ENCODE measurements around the gene VDAC1.

DNA sequence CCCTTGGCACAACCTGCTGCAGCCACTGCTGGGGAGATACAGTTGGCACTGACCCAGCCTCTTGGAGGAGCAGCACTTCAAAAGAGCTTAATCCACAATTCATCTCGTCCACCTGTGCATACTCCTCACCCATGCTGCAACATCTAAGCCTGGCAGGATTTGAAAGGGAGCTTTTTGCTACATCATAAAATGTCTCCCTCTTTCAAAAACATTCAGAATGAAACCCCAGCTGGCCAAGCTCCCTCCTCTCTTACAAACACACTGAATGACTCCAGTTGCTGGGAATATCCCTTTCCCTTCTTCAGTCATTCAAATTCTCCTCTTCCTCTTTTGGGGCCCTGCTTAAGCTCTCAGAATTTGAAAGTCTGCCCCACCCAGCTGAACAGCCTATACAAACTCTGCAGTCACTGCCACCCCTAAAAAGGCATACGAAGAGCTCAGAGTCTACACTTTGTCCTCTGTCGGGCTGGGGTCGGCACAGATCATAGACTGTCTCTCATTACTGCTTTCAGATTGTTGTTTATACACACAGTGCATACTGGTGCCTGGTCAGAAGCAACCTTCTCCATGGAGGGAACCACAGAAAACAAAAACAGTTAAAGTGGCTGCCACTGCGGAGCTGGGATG is 27.5 kb downstream of the VDAC1 start:
- TF ChIP-seq EZH2 (IDR thresholded peaks at IDR 0.05; ENCODE audit: borderline replicate concordance, low read depth, low read length, severe bottlenecking), result no peak
- no peak for TF ChIP-seq MAX (IDR thresholded peaks at IDR 0.05; ENCODE audit: insufficient read depth, insufficient read length)
- TF ChIP-seq, protein P1, sequence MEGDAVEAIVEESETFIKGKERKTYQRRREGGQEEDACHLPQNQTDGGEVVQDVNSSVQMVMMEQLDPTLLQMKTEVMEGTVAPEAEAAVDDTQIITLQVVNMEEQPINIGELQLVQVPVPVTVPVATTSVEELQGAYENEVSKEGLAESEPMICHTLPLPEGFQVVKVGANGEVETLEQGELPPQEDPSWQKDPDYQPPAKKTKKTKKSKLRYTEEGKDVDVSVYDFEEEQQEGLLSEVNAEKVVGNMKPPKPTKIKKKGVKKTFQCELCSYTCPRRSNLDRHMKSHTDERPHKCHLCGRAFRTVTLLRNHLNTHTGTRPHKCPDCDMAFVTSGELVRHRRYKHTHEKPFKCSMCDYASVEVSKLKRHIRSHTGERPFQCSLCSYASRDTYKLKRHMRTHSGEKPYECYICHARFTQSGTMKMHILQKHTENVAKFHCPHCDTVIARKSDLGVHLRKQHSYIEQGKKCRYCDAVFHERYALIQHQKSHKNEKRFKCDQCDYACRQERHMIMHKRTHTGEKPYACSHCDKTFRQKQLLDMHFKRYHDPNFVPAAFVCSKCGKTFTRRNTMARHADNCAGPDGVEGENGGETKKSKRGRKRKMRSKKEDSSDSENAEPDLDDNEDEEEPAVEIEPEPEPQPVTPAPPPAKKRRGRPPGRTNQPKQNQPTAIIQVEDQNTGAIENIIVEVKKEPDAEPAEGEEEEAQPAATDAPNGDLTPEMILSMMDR (IDR thresholded peaks at IDR 0.05; ENCODE audit: extremely low read depth in 1 of 2, insufficient read depth in 1 of 2, low read depth in 1 of 2, low read length in 2 of 2), result no peak
- no peak for TF ChIP-seq POLR2A (IDR thresholded peaks at IDR 0.05; ENCODE audit: low read depth, low read length)
- no peak for TF ChIP-seq POLR2AphosphoS5 (IDR thresholded peaks at IDR 0.05; ENCODE audit: insufficient read depth, low read depth, low read length)
- no peak for TF ChIP-seq MYC (IDR thresholded peaks at IDR 0.05; ENCODE audit: low read depth, low read length)
- no peak for TF ChIP-seq JUN (IDR thresholded peaks at IDR 0.05; ENCODE audit: borderline replicate concordance, insufficient read depth, insufficient read length, low read depth)
- TF ChIP-seq FOS (IDR thresholded peaks at IDR 0.05; ENCODE audit: borderline replicate concordance, insufficient read depth, low read length), result no peak
- no peak for TF ChIP-seq GATA2 (IDR thresholded peaks at IDR 0.05; ENCODE audit: insufficient read depth, insufficient read length, low read depth, low read length)

Measured in endothelial cell of umbilical vein (primary cell).